ENCODE data around the gene CHST1. TPM values are rescaled to one million over a fixed set of nuclear protein-coding genes. Genes with fewer than 3 reads are reported as not detected.

CHST1 gene
- total and polyA plus RNA-seq, 2 donors (not counting 3 experiments of a cell fraction or from before 2014, with no cell fraction given): 12.6 to 40.5 TPM

GRCh38 chr11:45662096-45662664, 3.2 kb downstream of the CHST1 start:
- H3K36me3 ChIP-seq (ENCODE audit: control insufficient read depth in 2 of 2, extremely low read depth in 1 of 2, insufficient read depth in 2 of 2, low read length in 2 of 2): no peaks in the 10 kb centered on the region
- H3K9me1 ChIP-seq (replicated peaks; ENCODE audit: control insufficient read depth, extremely low read depth, insufficient read depth, low read length): no peaks in the 10 kb centered on the region
- no peaks in the 10 kb centered on the region for H4K20me1 ChIP-seq (replicated peaks; ENCODE audit: control insufficient read depth, extremely low read depth, insufficient read depth, low read length)
- H3K4me1 ChIP-seq (ENCODE audit: control insufficient read depth, extremely low read depth, insufficient read depth, low read length): peaks cover 61% of the 10 kb centered on the region
- intact Hi-C loops (cut with micrococcal nuclease): loop anchor here (5.0 to 10.0 kb wide), 2 partner anchors 140 to 707 kb away; partner anchors contain the start of gene TP53I11
- BruUV-seq (replicated peaks): no TSS peak
- H3K79me2 ChIP-seq (ENCODE audit: control insufficient read depth, insufficient read depth, low read length): peaks cover 2% of the 10 kb centered on the region
- CTCF ChIA-PET: interaction anchor here (1.2 kb wide), 1 partner anchor 109 kb away, joined by 6 read pairs; no protein-coding TSS in a partner anchor
- H3K27me3 ChIP-seq (ENCODE audit: control insufficient read depth in 2 of 2, insufficient read depth in 2 of 2, low read length in 2 of 2): peaks cover 0 to 7% of the 10 kb centered on the region in 2 experiments
- H3K4me3 ChIP-seq (replicated peaks in 1 of 3; ENCODE audit: insufficient read depth in 1 of 3, low read depth in 1 of 3, low read length in 3 of 3): peak overlapping the region in 1 of 3 experiments; percentile 2
- no peak overlapping the region for H2AFZ ChIP-seq (ENCODE audit: low read depth, low read length)
- H3K9ac ChIP-seq (replicated peaks; ENCODE audit: extremely low read depth, insufficient read depth, low read length): peak overlapping the region; percentile 30
- no peaks in the 10 kb centered on the region for H3K9me3 ChIP-seq (replicated peaks; ENCODE audit: control insufficient read depth, insufficient read depth, low read length)
- no peak for DNase-seq (ENCODE audit: low read depth, low spot score)
- no peak overlapping the region for H3K27ac ChIP-seq (ENCODE audit: insufficient read depth, low read depth, low read length)
- H3K4me2 ChIP-seq (ENCODE audit: insufficient read depth, low read length): peak overlapping the region; percentile 13
- dilution Hi-C loops (cut with MboI; ENCODE audit: extremely low pct_ligation_motif_present, low sequenced_read_pairs): no loop called here
- FAIRE-seq: no peak
- POLR2A ChIA-PET: no interaction called here
- TF ChIP-seq POLR2A (IDR thresholded peaks at IDR 0.05; ENCODE audit: low read depth, low read length) (no peak), POLR2AphosphoS5 (IDR thresholded peaks at IDR 0.05; ENCODE audit: insufficient read depth, low read depth, low read length) (no peak), EZH2 (IDR thresholded peaks at IDR 0.05; ENCODE audit: borderline replicate concordance, low read depth, low read length, severe bottlenecking) (no peak), GATA2 (IDR thresholded peaks at IDR 0.05; ENCODE audit: insufficient read depth, insufficient read length, low read depth, low read length) (no peak), FOS (IDR thresholded peaks at IDR 0.05; ENCODE audit: borderline replicate concordance, insufficient read depth, low read length) (no peak)

- no peak overlapping the region for H3K9ac ChIP-seq (replicated peaks; ENCODE audit: extremely low read depth, insufficient read depth, low read length)
- DNase-seq (ENCODE audit: low read depth, low spot score) (no peak), FAIRE-seq (no peak)
- no peaks in the 10 kb centered on the region for H3K9me1 ChIP-seq (replicated peaks; ENCODE audit: control insufficient read depth, extremely low read depth, insufficient read depth, low read length)
- intact Hi-C loops (cut with micrococcal nuclease) (loop anchor here (5.0 to 10.0 kb wide), 2 partner anchors 141 to 707 kb away; partner anchors contain the start of gene TP53I11), dilution Hi-C loops (cut with MboI; ENCODE audit: extremely low pct_ligation_motif_present, low sequenced_read_pairs) (no loop called here)
- H3K9me3 ChIP-seq (replicated peaks; ENCODE audit: control insufficient read depth, insufficient read depth, low read length): no peaks in the 10 kb centered on the region
- H3K4me2 ChIP-seq (ENCODE audit: insufficient read depth, low read length): no peak overlapping the region
- no peak overlapping the region for H3K27ac ChIP-seq (ENCODE audit: insufficient read depth, low read depth, low read length)
- no peaks in the 10 kb centered on the region for H3K36me3 ChIP-seq (ENCODE audit: control insufficient read depth in 2 of 2, extremely low read depth in 1 of 2, insufficient read depth in 2 of 2, low read length in 2 of 2)
- CTCF ChIA-PET: interaction anchor here (1.2 kb wide), 1 partner anchor 110 kb away, joined by 6 read pairs; no protein-coding TSS in a partner anchor
- H3K4me3 ChIP-seq (replicated peaks in 1 of 3; ENCODE audit: insufficient read depth in 1 of 3, low read depth in 1 of 3, low read length in 3 of 3): no peak overlapping the region
- no TSS peak for BruUV-seq (replicated peaks)
- TF ChIP-seq POLR2AphosphoS5 (IDR thresholded peaks at IDR 0.05; ENCODE audit: insufficient read depth, low read depth, low read length): no peak
- POLR2A ChIA-PET: no interaction called here
- H3K27me3 ChIP-seq (ENCODE audit: control insufficient read depth in 2 of 2, insufficient read depth in 2 of 2, low read length in 2 of 2): peaks cover 0 to 4% of the 10 kb centered on the region in 2 experiments
- H3K79me2 ChIP-seq (ENCODE audit: control insufficient read depth, insufficient read depth, low read length): peaks cover 2% of the 10 kb centered on the region
- H4K20me1 ChIP-seq (replicated peaks; ENCODE audit: control insufficient read depth, extremely low read depth, insufficient read depth, low read length): no peaks in the 10 kb centered on the region
- no peak overlapping the region for H2AFZ ChIP-seq (ENCODE audit: low read depth, low read length)
- H3K4me1 ChIP-seq (ENCODE audit: control insufficient read depth, extremely low read depth, insufficient read depth, low read length): peaks cover 66% of the 10 kb centered on the region
These were observed 3.9 kb downstream of the CHST1 start for GRCh38 chr11:45661439-45662055.

All from endothelial cell of umbilical vein (primary cell).